SK-N-SH (cell line): Measurements from ENCODE around the gene NRIP1. TPM values are rescaled to one million over a fixed set of nuclear protein-coding genes. Genes with fewer than 3 reads are reported as not detected.

ENCODE experiments used
- CTCF ChIA-PET: fragments of 300-600, 350-600 bp; formaldehyde crosslinking; extraction: SDS; loops from one replicate; lab custom pipeline; 2021; lab: Yijun Ruan, JAX
- POLR2A ChIA-PET: fragments of 350-600 bp; sonication (Branson Sonifier 250); formaldehyde crosslinking; extraction: SDS; loops from one replicate; lab custom pipeline; 2020; ENCODE audit warnings: antibody characterized with exemption, inconsistent platforms; lab: Yijun Ruan, JAX
- DNase-seq: peaks from one replicate; pipeline ENCODE4 v3.0.0; 2012
- H2AFZ ChIP-seq: fragments of 200-600 bp; sonication (generic); 2 replicates; pipeline ENCODE4 v1.8.1; 2016; ENCODE audit warnings: antibody characterized with exemption, mild to moderate bottlenecking, low read depth
- H3F3A ChIP-seq: fragments of 200-600 bp; sonication (generic); replicated peaks from 2 replicates; pipeline ENCODE3; 2016; ENCODE audit warnings: antibody characterized with exemption, mild to moderate bottlenecking; ENCODE audit not compliant: insufficient read depth
- H3K27ac ChIP-seq, 2 experiments: fragments of 200-500 bp in 1 of 2; fragments of 200-600 bp in 1 of 2; sonication (Bioruptor generic) in 1 of 2; sonication (generic), shearing (Covaris generic) in 1 of 2; 2 replicates each; pipeline versions ENCODE4 v1.5.1 to v1.6.1; 2014 to 2016; ENCODE audit warnings: low read depth in 2 of 2, inconsistent platforms in 1 of 2, low read length in 1 of 2, mild to moderate bottlenecking in 1 of 2, mixed read lengths in 1 of 2
- H3K27me3 ChIP-seq: fragments of 200-600 bp; sonication (generic), shearing (Covaris generic); 2 replicates; pipeline ENCODE4 v1.6.1; 2016; ENCODE audit warnings: mixed run types; ENCODE audit not compliant: insufficient read depth
- H3K36me3 ChIP-seq, 2 experiments: fragments of 200-500 bp in 1 of 2; fragments of 200-600 bp in 1 of 2; sonication (Bioruptor generic) in 1 of 2; sonication (generic) in 1 of 2; replicated peaks in 1 of 2; 2 replicates each; pipeline versions ENCODE3 to v1.5.1; 2014 to 2016; ENCODE audit warnings: low read length in 1 of 2, mild to moderate bottlenecking in 1 of 2; ENCODE audit not compliant: insufficient read depth in 2 of 2, control insufficient read depth in 1 of 2
- H3K4me1 ChIP-seq, 2 experiments: fragments of 200-500 bp in 1 of 2; fragments of 200-600 bp in 1 of 2; sonication (Bioruptor generic) in 1 of 2; sonication (generic), shearing (Covaris generic) in 1 of 2; 2 replicates each; pipeline versions ENCODE4 v1.5.1 to v1.6.1; 2014 to 2016; ENCODE audit warnings: low read depth in 1 of 2, low read length in 1 of 2, mixed run types in 1 of 2; ENCODE audit not compliant: insufficient read depth in 2 of 2, control insufficient read depth in 1 of 2
- H3K4me2 ChIP-seq: fragments of 200-600 bp; sonication (generic), shearing (Covaris generic); 2 replicates; pipeline ENCODE4 v1.6.1; 2017; ENCODE audit warnings: mixed run types
- H3K4me3 ChIP-seq, 2 experiments: fragments of 200-500 bp in 1 of 2; fragments of 200-600 bp in 1 of 2; sonication (Bioruptor generic) in 1 of 2; sonication (generic), shearing (Covaris generic) in 1 of 2; 2 replicates each; pipeline versions ENCODE4 v1.5.1 to v1.8.1; 2014 to 2016; ENCODE audit warnings: low read depth in 2 of 2, inconsistent platforms in 1 of 2, low read length in 1 of 2, mild to moderate bottlenecking in 1 of 2, mixed read lengths in 1 of 2, moderate library complexity in 1 of 2
- H3K79me2 ChIP-seq: fragments of 200-600 bp; sonication (generic); 2 replicates; pipeline ENCODE4 v1.8.1; 2017; ENCODE audit warnings: mild to moderate bottlenecking; ENCODE audit not compliant: insufficient read depth
- H3K9ac ChIP-seq: fragments of 200-600 bp; sonication (generic); 2 replicates; pipeline ENCODE4 v1.6.1; 2017; ENCODE audit warnings: mixed run types
- H3K9me2 ChIP-seq: fragments of 200-600 bp; sonication (generic); 2 replicates; pipeline ENCODE4 v1.6.1; 2017; ENCODE audit warnings: mixed run types
- H3K9me3 ChIP-seq: fragments of 200-600 bp; sonication (generic); 2 replicates; pipeline ENCODE4 v1.6.1; 2017; ENCODE audit warnings: mixed run types, mild to moderate bottlenecking, moderate library complexity
- H4K20me1 ChIP-seq: fragments of 200-600 bp; sonication (generic); 2 replicates; pipeline ENCODE4 v1.6.1; 2017; ENCODE audit warnings: mild to moderate bottlenecking, mixed run types; ENCODE audit not compliant: insufficient read depth
- CHD2 ChIP-seq: fragments of 150-350 bp; IDR thresholded peaks from 2 replicates; pipeline ENCODE4 v1.6.1; 2018; ENCODE audit warnings: low read length; ENCODE audit not compliant: partially characterized antibody
- FOXJ3 ChIP-seq: sonication (generic); formaldehyde crosslinking; IDR thresholded peaks from 2 replicates; pipeline ENCODE4 v1.5.1; 2020; ENCODE audit warnings: mild to moderate bottlenecking, missing genetic modification reagents
- NFIC ChIP-seq: IDR thresholded peaks from 2 replicates; pipeline ENCODE4 v1.4.0; 2012; ENCODE audit warnings: borderline replicate concordance
- NRF1 ChIP-seq: IDR thresholded peaks from 2 replicates; pipeline ENCODE4 v1.6.1; 2012; ENCODE audit warnings: low read depth, mild to moderate bottlenecking, low read length
- REST ChIP-seq: IDR thresholded peaks from 2 replicates; pipeline ENCODE4 v1.6.1; 2012; ENCODE audit warnings: mild to moderate bottlenecking, low read depth, low read length, moderate library complexity
- RFX5 ChIP-seq: IDR thresholded peaks from 2 replicates; pipeline ENCODE4 v1.6.1; 2012; ENCODE audit warnings: mild to moderate bottlenecking, improper control_type of control experiment, low read length
- TAF1 ChIP-seq: IDR thresholded peaks from 2 replicates; pipeline ENCODE4 v1.6.1; 2012; ENCODE audit warnings: low read depth, mild to moderate bottlenecking, low read length, moderate library complexity, borderline replicate concordance
- TCF12 ChIP-seq: IDR thresholded peaks from 2 replicates; pipeline ENCODE4 v1.4.0; 2012
- USF1 ChIP-seq: IDR thresholded peaks from 2 replicates; pipeline ENCODE4 v1.4.0; 2012; ENCODE audit warnings: low read depth, borderline replicate concordance
- YY1 ChIP-seq: IDR thresholded peaks from 2 replicates; pipeline ENCODE4 v1.4.0; 2012; ENCODE audit warnings: low read depth, mild to moderate bottlenecking
- WGBS: methylation state at CpG from one replicate; pipeline ENCODE4 v1.1.6; 2017; ENCODE audit warnings: low lambda C conversion rate; 5-methylcytosine and 5-hydroxymethylcytosine counted together
- polyA plus RNA-seq, 3 experiments: library from polyadenylated mRNA; depleted of rRNA; stranded (reverse); fragments of >200 nt; gene quantifications; 2 replicates each; pipeline ENCODE4 v1.2.3, GENCODE V29; 2012
- TF ChIP-seq, protein P1 (sequence below): IDR thresholded peaks from 2 replicates; pipeline ENCODE4 v1.4.0; 2012; ENCODE audit warnings: low read depth
- TF ChIP-seq, protein P2 (sequence below): fragments of 150-350 bp; IDR thresholded peaks from 2 replicates; pipeline ENCODE4 v1.6.1; 2017; ENCODE audit warnings: antibody characterized with exemption, low read length, low read depth, borderline replicate concordance

NRIP1 gene
- polyA plus RNA-seq, 1 of the 3 experiments (the other 2 are of a cell fraction): 0.02 TPM

DNA sequence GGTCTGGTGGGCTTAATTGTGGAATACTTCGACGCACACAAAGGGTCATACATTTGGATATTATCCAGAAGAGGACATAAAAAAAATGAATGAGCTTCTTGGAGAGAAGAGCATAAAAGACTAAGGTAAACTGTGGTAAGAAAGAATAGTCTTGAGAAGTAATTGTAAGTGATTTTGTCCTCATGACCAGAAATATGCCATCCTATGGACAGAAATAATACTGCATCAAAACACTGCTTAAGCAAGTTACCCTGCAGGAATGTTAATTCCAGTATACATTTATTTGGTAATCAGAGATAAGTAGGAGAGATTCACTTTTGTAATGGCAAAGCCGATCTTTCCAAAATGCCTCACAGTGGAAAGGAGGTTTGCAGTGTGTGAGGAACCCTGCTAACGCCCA lies 111.9 kb downstream of the NRIP1 start:
- ChIA-PET POLR2A (no interaction called here), CTCF (no interaction called here)
- Histone ChIP-seq H4K20me1 (no peaks in the 10 kb centered on the region), H3K9me3 (no peaks in the 10 kb centered on the region), H2AFZ (no peak overlapping the region), H3K9ac (no peak overlapping the region), H3K9me2 (no peaks in the 10 kb centered on the region), H3F3A (no peaks in the 10 kb centered on the region), H3K27ac (no peak overlapping the region), H3K4me1 (no peaks in the 10 kb centered on the region), H3K4me3 (no peak overlapping the region), H3K4me2 (no peak overlapping the region), H3K27me3 (no peaks in the 10 kb centered on the region), H3K36me3 (no peaks in the 10 kb centered on the region), H3K79me2 (no peaks in the 10 kb centered on the region)
- 7% methylated on average over 4 of the region's 4 CpGs for WGBS
- no peak for TF ChIP-seq CHD2
- TF ChIP-seq, protein P1, sequence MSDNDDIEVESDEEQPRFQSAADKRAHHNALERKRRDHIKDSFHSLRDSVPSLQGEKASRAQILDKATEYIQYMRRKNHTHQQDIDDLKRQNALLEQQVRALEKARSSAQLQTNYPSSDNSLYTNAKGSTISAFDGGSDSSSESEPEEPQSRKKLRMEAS: no peak
- TF ChIP-seq NRF1: no peak
- no peak for TF ChIP-seq TAF1
- DNase-seq: no peak

- no peaks in the 10 kb centered on the region for H3K36me3 ChIP-seq
- H3F3A ChIP-seq: no peaks in the 10 kb centered on the region
- ChIA-PET POLR2A (no interaction called here), CTCF (interaction anchor here (1.0 kb wide), 1 partner anchor 73 kb away, joined by 3 read pairs; no protein-coding TSS in a partner anchor)
- H4K20me1 ChIP-seq: no peaks in the 10 kb centered on the region
- no peak for DNase-seq
- H3K9me3 ChIP-seq: no peaks in the 10 kb centered on the region
- no peak overlapping the region for H2AFZ ChIP-seq
- no peak overlapping the region for H3K27ac ChIP-seq
- no peak overlapping the region for H3K4me3 ChIP-seq
- H3K4me1 ChIP-seq: no peaks in the 10 kb centered on the region
- WGBS: 17% methylated on average over 4 of the region's 4 CpGs
- H3K79me2 ChIP-seq: no peaks in the 10 kb centered on the region
- TF ChIP-seq TCF12: no peak
- TF ChIP-seq NFIC: no peak
- no peak for TF ChIP-seq REST
- TF ChIP-seq USF1: no peak
- TF ChIP-seq, protein P2, sequence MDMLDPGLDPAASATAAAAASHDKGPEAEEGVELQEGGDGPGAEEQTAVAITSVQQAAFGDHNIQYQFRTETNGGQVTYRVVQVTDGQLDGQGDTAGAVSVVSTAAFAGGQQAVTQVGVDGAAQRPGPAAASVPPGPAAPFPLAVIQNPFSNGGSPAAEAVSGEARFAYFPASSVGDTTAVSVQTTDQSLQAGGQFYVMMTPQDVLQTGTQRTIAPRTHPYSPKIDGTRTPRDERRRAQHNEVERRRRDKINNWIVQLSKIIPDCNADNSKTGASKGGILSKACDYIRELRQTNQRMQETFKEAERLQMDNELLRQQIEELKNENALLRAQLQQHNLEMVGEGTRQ: no peak
- TF ChIP-seq YY1: no peak
- TF ChIP-seq RFX5: no peak
- TF ChIP-seq FOXJ3 (CRISPR knock-in tag): no peak
- no peak overlapping the region for H3K4me2 ChIP-seq
- H3K9ac ChIP-seq: no peak overlapping the region
- H3K9me2 ChIP-seq: no peaks in the 10 kb centered on the region
- H3K27me3 ChIP-seq: no peaks in the 10 kb centered on the region
Observed at GRCh38 chr21:14949603-14950002, 115.2 kb downstream of the NRIP1 start.
